ENCODE measurements around the gene TMEM184A.

Gene TMEM184A

GRCh38 chr7:1555813-1556543 lies at the start of gene TMEM184A:
TMEM184A (minus strand) TSS chr7:1556205; CDS start chr7:1555484, 721 bp downstream.
- FAIRE-seq: no peak

- FAIRE-seq: no peak
Observed at GRCh38 chr7:1604383-1604782, 48.4 kb upstream of the TMEM184A start.

GRCh38 chr7:1603346-1604225 lies 47.6 kb upstream of the TMEM184A start:
- FAIRE-seq: no peak

GRCh38 chr7:1602386-1602785 lies 46.4 kb upstream of the TMEM184A start:
- FAIRE-seq: no peak

- FAIRE-seq: no peak
Observed at GRCh38 chr7:1601956-1602355, 46.0 kb upstream of the TMEM184A start.

GRCh38 chr7:1599640-1600395 lies 43.8 kb upstream of the TMEM184A start:
- FAIRE-seq: no peak

GRCh38 chr7:1598961-1599639 lies 43.1 kb upstream of the TMEM184A start:
- no peak for FAIRE-seq

- FAIRE-seq: no peak
Observed at GRCh38 chr7:1598286-1598685, 42.3 kb upstream of the TMEM184A start.

- FAIRE-seq: no peak
Observed at GRCh38 chr7:1597791-1598190, 41.8 kb upstream of the TMEM184A start.

GRCh38 chr7:1597066-1597760 lies 41.2 kb upstream of the TMEM184A start:
- FAIRE-seq: no peak

GRCh38 chr7:1596181-1597043 lies 40.4 kb upstream of the TMEM184A start:
- FAIRE-seq: no peak

- no peak for FAIRE-seq
Observed at GRCh38 chr7:1595636-1596035, 39.6 kb upstream of the TMEM184A start.

- no peak for FAIRE-seq
Observed at GRCh38 chr7:1595027-1595426, 39.0 kb upstream of the TMEM184A start.

GRCh38 chr7:1593904-1594421 lies 38.0 kb upstream of the TMEM184A start:
- FAIRE-seq: no peak

- FAIRE-seq: no peak
Observed at GRCh38 chr7:1593091-1593866, 37.3 kb upstream of the TMEM184A start.

- no peak for FAIRE-seq
Observed at GRCh38 chr7:1592299-1592871, 36.4 kb upstream of the TMEM184A start.

GRCh38 chr7:1591876-1592275 lies 35.9 kb upstream of the TMEM184A start:
- no peak for FAIRE-seq

GRCh38 chr7:1591396-1591795 lies 35.4 kb upstream of the TMEM184A start:
- FAIRE-seq: no peak

- FAIRE-seq: no peak
Observed at GRCh38 chr7:1590887-1591286, 34.9 kb upstream of the TMEM184A start.

GRCh38 chr7:1590476-1590875 lies 34.5 kb upstream of the TMEM184A start:
- FAIRE-seq: no peak
